HG03457 (cell line): Measurements from ENCODE around the gene PRLH.

ENCODE experiments used
- ATAC-seq: cut with Tn5 transposase; IDR thresholded peaks from one replicate; pipeline ENCODE4 v1.9.1; 2021; ENCODE audit warnings: moderate number of reproducible peaks; ENCODE audit not compliant: unreplicated experiment

Gene PRLH

GRCh38 chr2:237566401-237567235, at the start of gene PRLH:
Gene PRLH (plus strand): TSS chr2:237566574. CDS start chr2:237566574, 0 bp downstream.
- no peak for ATAC-seq

GRCh38 chr2:237517163-237517562, 49.2 kb upstream of the PRLH start:
- ATAC-seq, result no peak

GRCh38 chr2:237517990-237518389, 48.4 kb upstream of the PRLH start:
- no peak for ATAC-seq

- no peak for ATAC-seq
These were observed 46.7 kb upstream of the PRLH start for GRCh38 chr2:237519506-237520245.

GRCh38 chr2:237520290-237520689, 46.1 kb upstream of the PRLH start:
- no peak for ATAC-seq

GRCh38 chr2:237524631-237525030, 41.7 kb upstream of the PRLH start:
- no peak for ATAC-seq

- ATAC-seq, result no peak
These were observed 40.7 kb upstream of the PRLH start for GRCh38 chr2:237525559-237526157.

GRCh38 chr2:237527233-237527632, 39.1 kb upstream of the PRLH start:
- ATAC-seq, result no peak

GRCh38 chr2:237527766-237528165, 38.6 kb upstream of the PRLH start:
- ATAC-seq, result no peak

GRCh38 chr2:237529452-237530402, 36.6 kb upstream of the PRLH start:
- peak; percentile 72 for ATAC-seq

- ATAC-seq, result no peak
These were observed 35.6 kb upstream of the PRLH start for GRCh38 chr2:237530472-237531433.

GRCh38 chr2:237532160-237532559, 34.2 kb upstream of the PRLH start:
- ATAC-seq, result no peak

GRCh38 chr2:237533668-237534161, 32.7 kb upstream of the PRLH start:
- no peak for ATAC-seq

GRCh38 chr2:237534380-237534779, 32.0 kb upstream of the PRLH start:
- ATAC-seq, result no peak

- ATAC-seq, result no peak
These were observed 30.8 kb upstream of the PRLH start for GRCh38 chr2:237535385-237536082.

- no peak for ATAC-seq
These were observed 30.3 kb upstream of the PRLH start for GRCh38 chr2:237536083-237536415.

GRCh38 chr2:237536617-237537016, 29.8 kb upstream of the PRLH start:
- ATAC-seq, result no peak

GRCh38 chr2:237538001-237538720, 28.2 kb upstream of the PRLH start:
- ATAC-seq, result no peak
